WERI-Rb-1 (cell line): ENCODE measurements around the gene MYL5.
"Not testable (repeated sequence)": the region's sequence is repeated elsewhere in the genome, so short reads cannot be mapped to it uniquely, and the experiment has no call there.

ENCODE experiments used
- DNase-seq: peaks from one replicate; pipeline ENCODE4 v3.0.0-alpha.2; 2020
- H3K27ac ChIP-seq: fragments of 250-450 bp; sonication (Bioruptor Pico); 2 replicates; pipeline ENCODE4 v1.5.1; 2020; ENCODE audit warnings: mild to moderate bottlenecking, moderate library complexity
- H3K27me3 ChIP-seq: fragments of 250-450 bp; sonication (Bioruptor Pico); 2 replicates; pipeline ENCODE4 v1.5.1; 2021; ENCODE audit warnings: mild to moderate bottlenecking, low read depth, moderate library complexity; ENCODE audit not compliant: insufficient read depth, severe bottlenecking
- H3K36me3 ChIP-seq: fragments of 250-450 bp; sonication (Bioruptor Pico); 2 replicates; pipeline ENCODE4 v1.5.1; 2020; ENCODE audit warnings: mild to moderate bottlenecking, moderate library complexity
- H3K4me3 ChIP-seq: 2 replicates; pipeline ENCODE4 v1.5.1; 2011; ENCODE audit warnings: low read depth, mild to moderate bottlenecking, control low read depth, low read length
- H3K9me3 ChIP-seq: fragments of 250-450 bp; sonication (Bioruptor Pico); 2 replicates; pipeline ENCODE4 v1.5.1; 2021; ENCODE audit warnings: mild to moderate bottlenecking, moderate library complexity; ENCODE audit not compliant: severe bottlenecking
- CTCF ChIP-seq: IDR thresholded peaks from 2 replicates; pipeline ENCODE4 v1.5.1; 2011; ENCODE audit warnings: low read depth, mild to moderate bottlenecking, control low read depth, inconsistent platforms, low read length

The MYL5 gene

DNA sequence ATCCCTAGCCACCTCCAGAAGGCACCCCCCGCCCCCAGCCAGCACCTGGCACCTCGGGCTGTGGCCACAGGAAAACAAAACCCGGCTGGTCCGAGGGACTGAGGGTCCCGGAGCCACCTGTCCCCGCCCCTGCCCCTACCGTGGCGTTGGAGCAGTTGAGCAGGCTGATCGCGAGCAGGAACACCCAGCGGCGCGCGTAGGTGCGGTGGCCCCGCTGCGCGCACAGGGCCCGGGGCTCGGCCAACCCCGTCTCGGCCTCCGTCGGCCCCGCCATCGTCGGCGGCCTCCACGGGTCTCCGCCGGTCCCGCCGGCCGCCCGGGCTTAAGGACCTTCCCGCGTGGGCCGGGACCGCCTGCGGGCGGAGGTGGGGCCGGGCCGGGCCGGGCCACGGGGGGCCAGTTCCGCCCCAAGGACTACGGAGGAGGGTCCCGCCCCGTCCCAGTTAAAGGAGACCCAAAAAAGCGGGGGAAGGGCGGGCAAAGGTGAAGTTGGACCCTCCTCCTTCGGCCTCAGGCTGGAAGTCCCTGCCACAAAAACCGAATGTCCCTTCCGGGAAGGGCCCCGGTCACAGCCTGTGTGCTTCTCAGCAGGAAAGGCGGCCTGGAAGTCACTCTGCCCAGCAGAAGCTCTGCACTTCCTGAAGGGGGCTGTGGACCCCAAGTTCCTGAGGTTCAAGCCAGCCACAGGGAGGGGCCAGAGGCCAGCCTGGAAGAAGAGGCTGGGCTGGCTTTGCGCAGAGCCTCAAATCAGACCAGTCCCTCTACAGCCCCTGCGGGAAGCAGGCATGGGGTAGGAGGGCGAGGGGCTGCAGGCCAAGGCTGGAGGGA, 14.7 kb downstream of the MYL5 start, which contains the start of gene SLC49A3:
TSS of gene SLC49A3 (minus strand) at position 298 of the 828 bp plus-strand sequence. CDS start at position 274, 24 bp downstream.
- Histone ChIP-seq H3K27me3 (no peaks in the 10 kb centered on the region), H3K9me3 (no peaks in the 10 kb centered on the region), H3K4me3 (no peak within 1 kb of the TSS), H3K36me3 (no peaks in the 10 kb centered on the region), H3K27ac (no peak within 1 kb of the TSS)
- no peak for TF ChIP-seq CTCF
- no peak for DNase-seq

DNA sequence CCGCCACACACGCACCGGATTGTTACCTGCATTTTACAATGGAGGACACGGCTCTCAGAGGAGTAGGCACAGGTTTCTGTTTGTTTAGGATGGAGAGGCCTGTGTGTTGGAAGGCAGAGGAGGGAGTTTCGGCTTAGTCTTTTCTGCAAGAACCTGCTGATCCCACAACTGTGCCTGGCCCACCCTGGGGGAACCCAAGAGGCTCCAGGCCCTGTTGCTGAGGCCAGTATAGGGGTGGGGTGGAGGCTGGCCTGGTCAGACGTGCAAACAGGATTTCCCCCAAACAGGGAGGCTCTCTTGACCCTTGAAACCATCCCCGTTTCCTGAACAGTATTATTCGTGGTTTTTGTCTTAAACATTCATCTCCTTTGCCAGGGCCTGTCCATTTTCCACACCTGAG, 15.4 kb downstream of the MYL5 start:
- no peak for TF ChIP-seq CTCF
- Histone ChIP-seq H3K27ac (no peak overlapping the region), H3K4me3 (no peak overlapping the region), H3K27me3 (no peaks in the 10 kb centered on the region), H3K9me3 (no peaks in the 10 kb centered on the region), H3K36me3 (no peaks in the 10 kb centered on the region)
- no peak for DNase-seq

- DNase-seq = no peak
- TF ChIP-seq CTCF = no peak
- H3K9me3 ChIP-seq = no peaks in the 10 kb centered on the region
These were observed 18.6 kb downstream of the MYL5 start for GRCh38 chr4:692771-693554.

DNA sequence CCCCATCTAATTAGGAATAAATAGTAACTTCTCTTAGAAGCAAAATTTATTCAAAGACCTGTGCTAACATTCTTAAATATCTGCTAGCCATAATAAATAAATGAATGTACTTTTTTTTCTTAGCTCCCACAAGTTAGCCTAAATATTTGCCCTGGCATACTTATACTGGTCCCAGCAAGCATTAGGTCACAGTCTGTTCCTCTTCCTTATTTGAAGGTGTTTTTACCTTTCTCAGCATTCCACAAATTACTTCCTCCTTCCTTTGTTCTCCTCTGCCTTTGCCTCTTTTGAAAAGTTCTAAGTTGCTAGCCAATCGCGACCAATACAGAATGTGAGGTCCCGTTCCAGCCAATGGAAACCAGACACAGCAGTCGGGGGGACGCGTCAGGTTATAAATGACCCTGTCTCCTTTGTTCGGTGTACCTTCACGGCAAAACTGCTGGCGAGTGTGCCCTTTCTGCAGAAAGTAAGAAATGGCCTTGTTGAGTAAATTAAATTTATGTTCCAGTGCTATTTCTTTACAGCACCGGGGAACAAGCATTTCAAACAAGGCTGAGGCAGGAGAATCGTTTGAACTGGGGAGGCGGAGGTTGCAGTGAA, 20.1 kb downstream of the MYL5 start:
- H3K9me3 ChIP-seq, H3K36me3 ChIP-seq, H3K27me3 ChIP-seq, H3K27ac ChIP-seq, H3K4me3 ChIP-seq, DNase-seq: not testable (repeated sequence)

More at GRCh38 chr4:692771-693554, 18.6 kb downstream of the MYL5 start:
- Histone ChIP-seq H3K27ac (no peak overlapping the region), H3K27me3 (no peaks in the 10 kb centered on the region), H3K4me3 (no peak overlapping the region), H3K36me3 (no peaks in the 10 kb centered on the region)

DNA sequence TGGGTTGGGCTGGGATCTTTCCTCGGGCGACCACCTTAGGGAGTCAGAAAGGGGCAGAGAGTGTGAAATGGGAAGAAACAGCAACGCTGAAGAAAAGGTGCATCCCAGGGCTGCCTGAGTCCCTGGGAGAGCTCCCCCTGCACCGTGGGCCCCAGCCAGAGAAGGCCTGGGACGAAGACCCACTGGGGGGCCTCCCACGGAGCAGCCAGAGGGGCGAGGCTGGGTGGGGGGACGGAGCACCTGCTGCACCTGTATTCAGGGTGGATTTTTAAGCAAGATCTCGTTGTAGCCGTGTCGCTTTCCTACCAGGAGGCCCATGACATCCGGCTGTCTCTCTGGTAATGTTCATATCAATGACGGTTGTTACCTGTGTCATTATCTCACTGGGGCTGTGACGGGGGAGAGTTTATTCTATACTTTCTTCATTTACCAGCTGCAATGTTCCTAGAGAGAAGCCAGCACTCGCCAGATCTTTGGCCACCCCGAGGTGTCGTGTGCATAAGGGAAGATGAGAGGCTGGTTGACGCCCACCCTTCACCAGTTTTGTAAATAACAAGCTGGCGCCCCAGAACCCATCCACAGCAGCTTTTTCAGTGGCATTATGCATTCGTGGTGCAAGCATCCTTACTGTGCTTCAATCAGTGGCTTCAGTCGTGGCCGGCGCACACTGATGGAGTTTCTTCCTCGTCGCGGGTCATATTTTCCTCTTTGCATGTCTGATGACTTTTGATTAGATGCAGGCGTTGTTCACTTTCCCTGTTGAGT, 25.7 kb downstream of the MYL5 start:
- H3K4me3 ChIP-seq = no peak overlapping the region
- H3K27ac ChIP-seq = no peak overlapping the region
- no peaks in the 10 kb centered on the region for H3K9me3 ChIP-seq
- no peaks in the 10 kb centered on the region for H3K36me3 ChIP-seq
- no peak for DNase-seq
- H3K27me3 ChIP-seq = no peaks in the 10 kb centered on the region
- TF ChIP-seq CTCF = no peak
